Epidermal melanocyte (primary cell): ENCODE results near the gene SMAD5.

Experiments
- DNase-seq: peaks from one replicate; pipeline ENCODE4 v3.0.0; 2011; ENCODE audit warnings: low spot score; ENCODE audit not compliant: insufficient read length

SMAD5 gene

GRCh38 chr5:136215812-136216211 lies 83.2 kb downstream of the SMAD5 start:
- DNase-seq = no peak

GRCh38 chr5:136216230-136216629 lies 83.6 kb downstream of the SMAD5 start:
- no peak for DNase-seq

- no peak for DNase-seq
These were observed 88.7 kb downstream of the SMAD5 start for GRCh38 chr5:136221340-136221739.

GRCh38 chr5:136222580-136223235 lies 90.1 kb downstream of the SMAD5 start:
- no peak for DNase-seq

- no peak for DNase-seq
These were observed 93.2 kb downstream of the SMAD5 start for GRCh38 chr5:136225796-136226195.

GRCh38 chr5:136226401-136226800 lies 93.8 kb downstream of the SMAD5 start:
- no peak for DNase-seq

- no peak for DNase-seq
These were observed 95.6 kb downstream of the SMAD5 start for GRCh38 chr5:136228136-136228757.

GRCh38 chr5:136230176-136230575 lies 97.5 kb downstream of the SMAD5 start:
- no peak for DNase-seq

- no peak for DNase-seq
These were observed 99.7 kb downstream of the SMAD5 start for GRCh38 chr5:136232316-136232715.
